ENCODE measurements around the gene KDR.

The KDR gene

GRCh38 chr4:55080174-55080865, 45.1 kb downstream of the KDR start:
- in situ Hi-C loops (cut with MboI; ENCODE audit: low sequenced_read_pairs), result no loop called here

- in situ Hi-C loops (cut with MboI; ENCODE audit: low sequenced_read_pairs), result no loop called here
Observed at GRCh38 chr4:55079451-55080173, 45.8 kb downstream of the KDR start.

- in situ Hi-C loops (cut with MboI; ENCODE audit: low sequenced_read_pairs), result no loop called here
Observed at GRCh38 chr4:55078987-55079386, 46.4 kb downstream of the KDR start.

GRCh38 chr4:55077577-55077976, 47.8 kb downstream of the KDR start:
- in situ Hi-C loops (cut with MboI; ENCODE audit: low sequenced_read_pairs), result no loop called here

- in situ Hi-C loops (cut with MboI; ENCODE audit: low sequenced_read_pairs), result no loop called here
Observed at GRCh38 chr4:55075823-55076716, 49.3 kb downstream of the KDR start.

- in situ Hi-C loops (cut with MboI; ENCODE audit: low sequenced_read_pairs), result no loop called here
Observed at GRCh38 chr4:55075376-55075775, 50.0 kb downstream of the KDR start.

- in situ Hi-C loops (cut with MboI; ENCODE audit: low sequenced_read_pairs), result no loop called here
Observed at GRCh38 chr4:55074386-55074785, 51.0 kb downstream of the KDR start.

- in situ Hi-C loops (cut with MboI; ENCODE audit: low sequenced_read_pairs), result no loop called here
Observed at GRCh38 chr4:55071951-55072350, 53.4 kb downstream of the KDR start.

- in situ Hi-C loops (cut with MboI; ENCODE audit: low sequenced_read_pairs), result no loop called here
Observed at GRCh38 chr4:55069248-55069647, 56.1 kb downstream of the KDR start.

- in situ Hi-C loops (cut with MboI; ENCODE audit: low sequenced_read_pairs), result no loop called here
Observed at GRCh38 chr4:55068522-55068921, 56.9 kb downstream of the KDR start.

- in situ Hi-C loops (cut with MboI; ENCODE audit: low sequenced_read_pairs), result no loop called here
Observed at GRCh38 chr4:55066018-55066417, 59.4 kb downstream of the KDR start.

GRCh38 chr4:55055529-55055928, 69.9 kb downstream of the KDR start:
- in situ Hi-C loops (cut with MboI; ENCODE audit: low sequenced_read_pairs), result no loop called here

GRCh38 chr4:55051532-55051931, 73.9 kb downstream of the KDR start:
- in situ Hi-C loops (cut with MboI; ENCODE audit: low sequenced_read_pairs), result no loop called here

GRCh38 chr4:55050418-55050950, 74.9 kb downstream of the KDR start:
- in situ Hi-C loops (cut with MboI; ENCODE audit: low sequenced_read_pairs), result no loop called here

- in situ Hi-C loops (cut with MboI; ENCODE audit: low sequenced_read_pairs), result no loop called here
Observed at GRCh38 chr4:55038176-55038890, 87.1 kb downstream of the KDR start.

- in situ Hi-C loops (cut with MboI; ENCODE audit: low sequenced_read_pairs), result no loop called here
Observed at GRCh38 chr4:55037728-55038127, 87.7 kb downstream of the KDR start.

GRCh38 chr4:55036405-55036804, 89.0 kb downstream of the KDR start:
- in situ Hi-C loops (cut with MboI; ENCODE audit: low sequenced_read_pairs), result no loop called here

- in situ Hi-C loops (cut with MboI; ENCODE audit: low sequenced_read_pairs), result no loop called here
Observed at GRCh38 chr4:55035892-55036291, 89.5 kb downstream of the KDR start.

- in situ Hi-C loops (cut with MboI; ENCODE audit: low sequenced_read_pairs), result no loop called here
Observed at GRCh38 chr4:55033296-55033695, 92.1 kb downstream of the KDR start.

- in situ Hi-C loops (cut with MboI; ENCODE audit: low sequenced_read_pairs), result no loop called here
Observed at GRCh38 chr4:55032788-55033187, 92.6 kb downstream of the KDR start.

GRCh38 chr4:55032179-55032578, 93.2 kb downstream of the KDR start:
- in situ Hi-C loops (cut with MboI; ENCODE audit: low sequenced_read_pairs), result no loop called here
